ENCODE measurements around the gene STRIP2.
"Not testable (repeated sequence)": the region's sequence is repeated elsewhere in the genome, so short reads cannot be mapped to it uniquely, and the experiment has no call there.

Gene STRIP2

GRCh38 chr7:129530795-129531391 lies 96.7 kb downstream of the STRIP2 start:
- no peak for DNase-seq (ENCODE audit: low spot score)

GRCh38 chr7:129531721-129532120 lies 97.5 kb downstream of the STRIP2 start:
- DNase-seq (ENCODE audit: low spot score) = no peak

- no peak for DNase-seq (ENCODE audit: low spot score)
These were observed 98.1 kb downstream of the STRIP2 start for GRCh38 chr7:129532375-129532774.

GRCh38 chr7:129534558-129535274 lies 100.5 kb downstream of the STRIP2 start:
- DNase-seq (ENCODE audit: low spot score) = not testable (repeated sequence)

GRCh38 chr7:129535896-129536295 lies 101.7 kb downstream of the STRIP2 start:
- no peak for DNase-seq (ENCODE audit: low spot score)

GRCh38 chr7:129536323-129536722 lies 102.1 kb downstream of the STRIP2 start:
- no peak for DNase-seq (ENCODE audit: low spot score)
